Osteocyte (in vitro differentiated cells): ENCODE measurements around the gene LPAR1. TPM values are rescaled to one million over a fixed set of nuclear protein-coding genes. Genes with fewer than 3 reads are reported as not detected.

ENCODE experiments used
- DNase-seq: peaks from one replicate; pipeline ENCODE4 v3.0.0; 2021; ENCODE audit warnings: mixed read lengths; ENCODE audit not compliant: unreplicated experiment; ENCODE audit errors: extremely low spot score
- H3K27ac Mint-ChIP-seq: one replicate; pipeline ENCODE4 v1.8.0; 2021; ENCODE audit warnings: mild to moderate bottlenecking, mixed read lengths; ENCODE audit not compliant: unreplicated experiment
- H3K27me3 Mint-ChIP-seq: one replicate; pipeline ENCODE4 v1.8.0; 2021; ENCODE audit warnings: mixed read lengths; ENCODE audit not compliant: unreplicated experiment
- H3K36me3 Mint-ChIP-seq: one replicate; pipeline ENCODE4 v1.8.0; 2021; ENCODE audit warnings: mixed read lengths; ENCODE audit not compliant: unreplicated experiment
- H3K4me1 Mint-ChIP-seq: one replicate; pipeline ENCODE4 v1.8.0; 2021; ENCODE audit warnings: mixed read lengths; ENCODE audit not compliant: unreplicated experiment
- H3K4me3 Mint-ChIP-seq: one replicate; pipeline ENCODE4 v1.8.0; 2021; ENCODE audit warnings: mild to moderate bottlenecking, moderate library complexity, mixed read lengths; ENCODE audit not compliant: unreplicated experiment
- H3K9me3 Mint-ChIP-seq: one replicate; pipeline ENCODE4 v1.8.0; 2021; ENCODE audit warnings: mixed read lengths; ENCODE audit not compliant: unreplicated experiment
- total RNA-seq: library from RNA; stranded (reverse); gene quantifications from 2 replicates; pipeline ENCODE4 v1.2.1, GENCODE V29; 2021
- TF ChIP-seq, protein P1 (sequence below): fragments of 200-600 bp; sonication (generic); IDR thresholded peaks from 2 replicates; pipeline ENCODE4 v1.5.0; 2021; ENCODE audit warnings: antibody characterized with exemption, mild to moderate bottlenecking, moderate library complexity

Gene LPAR1
- total RNA-seq, 1 donor from 2014 or later, result 120 TPM

DNA sequence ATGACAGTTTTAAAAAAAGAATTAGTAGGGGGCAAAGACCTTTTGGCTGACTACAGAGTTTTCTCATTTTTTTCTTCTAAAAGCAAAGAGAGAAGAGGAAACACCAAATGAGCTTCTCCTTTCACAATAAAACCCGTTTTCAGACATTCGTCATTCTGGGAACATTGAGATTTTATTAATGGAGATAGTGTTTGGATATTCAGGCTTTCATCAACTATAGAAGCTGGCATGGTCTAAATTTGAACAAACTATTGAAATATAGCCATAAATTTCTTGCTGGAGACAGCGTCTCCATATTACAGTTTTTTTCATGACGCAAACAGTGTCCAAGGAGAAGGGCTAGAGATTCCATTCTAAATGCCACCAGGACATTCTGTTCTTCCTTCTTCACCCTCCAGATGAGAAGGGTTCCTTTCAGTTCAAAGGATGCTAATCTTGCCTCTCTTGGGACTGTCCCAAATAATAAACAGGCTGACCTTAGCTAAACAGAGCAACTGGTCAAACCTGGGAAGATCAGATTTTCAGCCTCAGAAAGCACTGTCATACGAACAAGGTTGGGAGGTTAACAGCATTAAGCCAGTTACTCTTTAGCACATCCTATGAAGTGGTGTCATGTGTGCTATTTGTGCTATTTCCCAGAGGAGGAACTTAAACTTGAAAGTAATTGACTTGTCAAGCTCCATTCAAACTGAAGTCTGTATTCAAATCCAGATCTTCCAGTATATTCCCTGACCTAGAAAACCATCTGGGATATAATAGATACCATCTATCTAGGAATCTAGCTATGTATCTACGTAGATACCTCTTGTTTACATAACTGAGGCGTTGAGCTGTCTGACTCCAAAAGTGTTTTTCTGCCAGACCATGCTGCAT lies 125.6 kb downstream of the LPAR1 start:
- Mint-ChIP-seq H3K36me3 (peaks cover 23% of the 10 kb centered on the region), H3K4me1 (peaks cover 58% of the 10 kb centered on the region), H3K9me3 (peaks cover 12% of the 10 kb centered on the region), H3K27ac (peak overlapping the region; percentile 85), H3K4me3 (no peak overlapping the region), H3K27me3 (no peaks in the 10 kb centered on the region)
- TF ChIP-seq, protein P1, sequence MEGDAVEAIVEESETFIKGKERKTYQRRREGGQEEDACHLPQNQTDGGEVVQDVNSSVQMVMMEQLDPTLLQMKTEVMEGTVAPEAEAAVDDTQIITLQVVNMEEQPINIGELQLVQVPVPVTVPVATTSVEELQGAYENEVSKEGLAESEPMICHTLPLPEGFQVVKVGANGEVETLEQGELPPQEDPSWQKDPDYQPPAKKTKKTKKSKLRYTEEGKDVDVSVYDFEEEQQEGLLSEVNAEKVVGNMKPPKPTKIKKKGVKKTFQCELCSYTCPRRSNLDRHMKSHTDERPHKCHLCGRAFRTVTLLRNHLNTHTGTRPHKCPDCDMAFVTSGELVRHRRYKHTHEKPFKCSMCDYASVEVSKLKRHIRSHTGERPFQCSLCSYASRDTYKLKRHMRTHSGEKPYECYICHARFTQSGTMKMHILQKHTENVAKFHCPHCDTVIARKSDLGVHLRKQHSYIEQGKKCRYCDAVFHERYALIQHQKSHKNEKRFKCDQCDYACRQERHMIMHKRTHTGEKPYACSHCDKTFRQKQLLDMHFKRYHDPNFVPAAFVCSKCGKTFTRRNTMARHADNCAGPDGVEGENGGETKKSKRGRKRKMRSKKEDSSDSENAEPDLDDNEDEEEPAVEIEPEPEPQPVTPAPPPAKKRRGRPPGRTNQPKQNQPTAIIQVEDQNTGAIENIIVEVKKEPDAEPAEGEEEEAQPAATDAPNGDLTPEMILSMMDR, result no peak
- DNase-seq, result no peak

- peaks cover 28% of the 10 kb centered on the region for H3K36me3 Mint-ChIP-seq
- H3K4me3 Mint-ChIP-seq, result no peak overlapping the region
- H3K27ac Mint-ChIP-seq, result peak overlapping the region; percentile 85
- no peak for DNase-seq
- H3K4me1 Mint-ChIP-seq, result peaks cover 52% of the 10 kb centered on the region
- TF ChIP-seq, protein P1, result no peak
- peaks cover 12% of the 10 kb centered on the region for H3K9me3 Mint-ChIP-seq
- H3K27me3 Mint-ChIP-seq, result no peaks in the 10 kb centered on the region
Observed at GRCh38 chr9:110911659-110912418, 126.4 kb downstream of the LPAR1 start.

- no peaks in the 10 kb centered on the region for H3K27me3 Mint-ChIP-seq
- peaks cover 42% of the 10 kb centered on the region for H3K4me1 Mint-ChIP-seq
- TF ChIP-seq, protein P1, result no peak
- H3K4me3 Mint-ChIP-seq, result no peak overlapping the region
- DNase-seq, result no peak
- H3K27ac Mint-ChIP-seq, result no peak overlapping the region
- H3K36me3 Mint-ChIP-seq, result peaks cover 29% of the 10 kb centered on the region
- peaks cover 17% of the 10 kb centered on the region for H3K9me3 Mint-ChIP-seq
Observed at GRCh38 chr9:110908894-110909293, 129.4 kb downstream of the LPAR1 start.

DNA sequence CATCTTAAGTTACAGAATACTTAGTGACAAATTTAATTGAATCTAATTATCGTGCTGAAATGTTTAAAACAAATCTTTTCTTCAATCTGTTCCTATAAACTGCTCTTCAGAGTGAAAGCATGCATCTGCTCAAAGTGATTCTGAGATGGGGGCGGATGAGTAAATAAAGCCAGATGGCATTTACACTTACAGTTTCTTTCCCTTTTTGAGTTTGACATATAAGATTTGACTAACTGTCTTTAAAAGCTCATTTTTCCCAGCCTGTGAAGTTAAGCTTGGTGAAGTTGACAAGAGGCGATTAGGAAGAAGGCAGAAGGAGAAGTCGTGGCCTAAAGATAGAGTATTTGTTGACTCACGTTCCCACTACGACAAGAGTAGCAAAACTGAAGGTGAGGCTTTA lies 137.4 kb downstream of the LPAR1 start:
- Mint-ChIP-seq H3K27ac (peak overlapping the region; percentile 79), H3K4me3 (no peak overlapping the region), H3K9me3 (peaks cover 26% of the 10 kb centered on the region), H3K27me3 (no peaks in the 10 kb centered on the region), H3K36me3 (peaks cover 37% of the 10 kb centered on the region), H3K4me1 (peaks cover 70% of the 10 kb centered on the region)
- no peak for DNase-seq
- TF ChIP-seq, protein P1, result no peak

- TF ChIP-seq, protein P1, result no peak
- H3K9me3 Mint-ChIP-seq, result peaks cover 26% of the 10 kb centered on the region
- DNase-seq, result no peak
- peaks cover 41% of the 10 kb centered on the region for H3K36me3 Mint-ChIP-seq
- H3K27me3 Mint-ChIP-seq, result no peaks in the 10 kb centered on the region
- peak overlapping the region; percentile 79 for H3K27ac Mint-ChIP-seq
- H3K4me1 Mint-ChIP-seq, result peaks cover 71% of the 10 kb centered on the region
- H3K4me3 Mint-ChIP-seq, result no peak overlapping the region
Observed at GRCh38 chr9:110900456-110900855, 137.8 kb downstream of the LPAR1 start.
